GM12878 (cell line): ENCODE results near the gene RPL18. TPM values are rescaled to one million over a fixed set of nuclear protein-coding genes. Genes with fewer than 3 reads are reported as not detected.

Experiments
- ATF7 ChIP-seq: fragments of 450-650 bp; IDR thresholded peaks from 2 replicates; pipeline ENCODE4 v1.6.1; 2016; ENCODE audit warnings: low read depth, mild to moderate bottlenecking
- CUX1 ChIP-seq: IDR thresholded peaks from 2 replicates; pipeline ENCODE4 v1.6.1; 2012; ENCODE audit warnings: improper control_type of control experiment, low read depth, low read length; ENCODE audit not compliant: insufficient replicate concordance
- E4F1 ChIP-seq: fragments of 450-650 bp; IDR thresholded peaks from 2 replicates; pipeline ENCODE4 v1.6.1; 2018; ENCODE audit warnings: borderline replicate concordance, mild to moderate bottlenecking; ENCODE audit not compliant: partially characterized antibody
- FOS ChIP-seq: IDR thresholded peaks from 3 replicates; pipeline ENCODE4 v1.6.1; 2011; ENCODE audit warnings: borderline replicate concordance; ENCODE audit not compliant: insufficient read length; ENCODE audit errors: extremely low read depth
- HDAC6 ChIP-seq: fragments of 200-600 bp; sonication (generic); IDR thresholded peaks from one replicate; pipeline ENCODE4 v1.8.0; 2017; ENCODE audit warnings: antibody characterized with exemption; ENCODE audit not compliant: unreplicated experiment
- IKZF1 ChIP-seq: fragments of 450-650 bp; conservative IDR thresholded peaks from 2 replicates; pipeline ENCODE4 v1.6.1; 2017; ENCODE audit warnings: antibody characterized with exemption, mild to moderate bottlenecking
- NKRF ChIP-seq: fragments of 450-650 bp; conservative IDR thresholded peaks from 2 replicates; pipeline ENCODE4 v1.6.1; 2017; ENCODE audit warnings: mild to moderate bottlenecking, moderate library complexity
- POLR2AphosphoS5 ChIP-seq: IDR thresholded peaks from 2 replicates; pipeline ENCODE4 v1.6.1; 2011; ENCODE audit warnings: mild to moderate bottlenecking, low read length, inconsistent platforms
- PRDM15 ChIP-seq: fragments of 450-650 bp; formaldehyde crosslinking; IDR thresholded peaks from 2 replicates; pipeline ENCODE4 v1.4.0; 2020; ENCODE audit warnings: mild to moderate bottlenecking, moderate library complexity
- SP1 ChIP-seq: IDR thresholded peaks from one replicate; pipeline ENCODE4 v1.6.1; 2011; ENCODE audit warnings: low read depth, low read length
- TBL1XR1 ChIP-seq: IDR thresholded peaks from 2 replicates; pipeline ENCODE4 v1.6.1; 2012; ENCODE audit warnings: low read depth, low read length, improper control_type of control experiment
- USF2 ChIP-seq: IDR thresholded peaks from 2 replicates; pipeline ENCODE4 v1.6.1; 2011; ENCODE audit warnings: low read depth, low read length, improper control_type of control experiment, borderline replicate concordance
- ZSCAN29 ChIP-seq: fragments of 450-650 bp; IDR thresholded peaks from 2 replicates; pipeline ENCODE4 v1.6.1; 2017; ENCODE audit warnings: mild to moderate bottlenecking, moderate library complexity
- polyA plus RNA-seq, 11 experiments: library from polyadenylated mRNA; depleted of rRNA in 4 of 11; unstranded in 6 of 11; stranded (reverse) in 5 of 11; fragments of >200 nt; fragmentation: Nextera tagmentation in 4 of 11; fragmentation: Illumina TruSeq in 1 of 11; extraction: Ambion mirVana in 4 of 11; extraction: Trizol in 1 of 11; gene quantifications; 1 replicate in 1 of 11; 2 replicates in 10 of 11; pipeline versions ENCODE4 v1.2.1 to v1.2.3, GENCODE V29; 2011 to 2016; ENCODE audit warnings: inconsistent platforms in 2 of 11, missing spikeins in 2 of 11, low read depth in 1 of 11
- total RNA-seq, 4 experiments: library from RNA; depleted of rRNA in 3 of 4; stranded (reverse); fragments of >200 nt in 3 of 4; fragmentation: Illumina TruSeq in 1 of 4; extraction: Trizol in 1 of 4; gene quantifications; 2 replicates each; pipeline versions ENCODE4 v1.2.1 to v1.2.3, GENCODE V29; 2013 to 2021

Gene RPL18
- total and polyA plus RNA-seq, 10 of the 15 experiments (the other 5 are each of a cell fraction or from before 2014, with no cell fraction given), result 393 to 4,267 (median 2,019) TPM

GRCh38 chr19:48637948-48638830 is 19.2 kb upstream of the RPL18 start (continued):
- TF ChIP-seq CUX1, result no peak
- peak; percentile 60; the same call in 1 of the 2 replicates for TF ChIP-seq IKZF1
- TF ChIP-seq ATF7, result peak; percentile 98
- TF ChIP-seq POLR2AphosphoS5, result peak; percentile 82
- TF ChIP-seq E4F1, result no peak
- TF ChIP-seq PRDM15, result no peak
- TF ChIP-seq USF2, result no peak
- TF ChIP-seq NKRF, result 0 out of 2 replicates have a peak, but pooled peaks have one; percentile 38
- TF ChIP-seq ZSCAN29, result peak; percentile 2; the same call in 1 of the 2 replicates
- peak; percentile 42 for TF ChIP-seq HDAC6
- TF ChIP-seq SP1, result no peak
- TF ChIP-seq TBL1XR1, result no peak
- no peak for TF ChIP-seq FOS
